PC-3 (cell line): ENCODE measurements around the gene RFLNA. TPM values are rescaled to one million over a fixed set of nuclear protein-coding genes. Genes with fewer than 3 reads are reported as not detected.

Source experiments
- ATAC-seq: fragments of 200-7000 bp; cut with Tn5 transposase; 2 replicates; pipeline ENCODE4 v1.9.1; 2020; ENCODE audit warnings: mild to moderate bottlenecking, moderate library complexity
- BruUV-seq: library from RNA; stranded (reverse); fragments of 400-500 nt; replicated peaks from 2 replicates; lab custom pipeline; 2021; lab: Mats Ljungman, UMichigan
- CTCF ChIA-PET: fragments of 300-600 bp; sonication (Branson Sonifier 250); formaldehyde crosslinking; loops from one replicate; lab custom pipeline; 2022; ENCODE audit warnings: antibody characterized with exemption; lab: Charles Lee
- POLR2A ChIA-PET: fragments of 300-600 bp; sonication (Branson Sonifier 250); formaldehyde crosslinking; loops from one replicate; lab custom pipeline; 2022; ENCODE audit warnings: antibody characterized with exemption; ENCODE audit not compliant: unreplicated experiment; lab: Charles Lee
- DNase-seq: peaks from one replicate; pipeline ENCODE4 v3.0.0-alpha.2; 2015
- H2AFZ ChIP-seq: fragments of 300-600 bp; sonication (generic); 2 replicates; pipeline ENCODE4 v1.6.0; 2016; ENCODE audit warnings: antibody characterized with exemption, low read length
- H3F3A ChIP-seq: fragments of 300-600 bp; sonication (generic); one replicate; pipeline ENCODE4 v1.6.0; 2017; ENCODE audit warnings: antibody characterized with exemption, low read length, control low read depth, mild to moderate bottlenecking; ENCODE audit not compliant: unreplicated experiment
- H3K27ac ChIP-seq: fragments of 300-600 bp; sonication (generic); 2 replicates; pipeline ENCODE4 v1.5.1; 2016; ENCODE audit warnings: mild to moderate bottlenecking, low read length
- H3K27me3 ChIP-seq: fragments of 300-600 bp; sonication (generic); 2 replicates; pipeline ENCODE4 v1.6.1; 2016; ENCODE audit warnings: low read length, mixed read lengths
- H3K36me3 ChIP-seq: fragments of 300-600 bp; sonication (generic); 2 replicates; pipeline ENCODE4 v1.6.1; 2016; ENCODE audit warnings: low read depth, mixed run types, low read length, mixed read lengths
- H3K4me1 ChIP-seq: fragments of 300-600 bp; sonication (generic); 2 replicates; pipeline ENCODE4 v1.5.1; 2016; ENCODE audit warnings: low read length; ENCODE audit not compliant: insufficient read depth
- H3K4me2 ChIP-seq: fragments of 300-600 bp; sonication (generic); 2 replicates; pipeline ENCODE4 v1.6.0; 2016; ENCODE audit warnings: low read length
- H3K4me3 ChIP-seq: fragments of 300-600 bp; sonication (generic); 2 replicates; pipeline ENCODE4 v1.5.1; 2016; ENCODE audit warnings: mild to moderate bottlenecking, low read length, mixed read lengths
- H3K79me2 ChIP-seq: fragments of 300-600 bp; sonication (generic); 2 replicates; pipeline ENCODE4 v1.6.1; 2017; ENCODE audit warnings: low read length, mixed read lengths
- H3K9ac ChIP-seq: fragments of 300-600 bp; sonication (generic); 2 replicates; pipeline ENCODE4 v1.6.0; 2016; ENCODE audit warnings: mild to moderate bottlenecking, low read length
- H3K9me2 ChIP-seq: fragments of 300-600 bp; sonication (generic); replicated peaks from 2 replicates; pipeline ENCODE4 v1.6.1; 2016; ENCODE audit warnings: mixed run types, low read length, mixed read lengths
- H3K9me3 ChIP-seq: fragments of 300-600 bp; sonication (generic); 2 replicates; pipeline ENCODE4 v1.6.1; 2016; ENCODE audit warnings: low read length, mixed read lengths
- H4K20me1 ChIP-seq: fragments of 300-600 bp; sonication (generic); 2 replicates; pipeline ENCODE4 v1.6.1; 2016; ENCODE audit warnings: low read length, mixed read lengths
- CTCF ChIP-seq: fragments of 300-600 bp; sonication (generic); conservative IDR thresholded peaks from 2 replicates; pipeline ENCODE4 v1.5.1; 2017; ENCODE audit warnings: antibody characterized with exemption, low read depth, mild to moderate bottlenecking, low read length
- EZH2 ChIP-seq: fragments of 300-600 bp; sonication (generic); IDR thresholded peaks from one replicate; pipeline ENCODE4 v1.6.1; 2017; ENCODE audit warnings: antibody characterized with exemption, mild to moderate bottlenecking, low read length; ENCODE audit not compliant: unreplicated experiment
- EZH2phosphoT487 ChIP-seq: fragments of 300-600 bp; sonication (generic); IDR thresholded peaks from 2 replicates; pipeline ENCODE4 v1.6.1; 2018; ENCODE audit warnings: mild to moderate bottlenecking, antibody characterized with exemption, low read length, borderline replicate concordance
- intact Hi-C: fragments of 100-400 bp; cut with micrococcal nuclease; formaldehyde crosslinking; loops from 2 replicates; pipeline ENCODE4 v1.9.0; 2023
- total RNA-seq: library from RNA; depleted of rRNA; stranded (reverse); fragments of >200 nt; gene quantifications from 2 replicates; pipeline ENCODE4 v1.2.3, GENCODE V29; 2014

RFLNA gene
- total RNA-seq, 1 experiment from 2014 or later = not detected

GRCh38 chr12:124314207-124314606 lies 19.3 kb downstream of the RFLNA start:
- DNase-seq (no peak), ATAC-seq (no peak)
- POLR2A ChIA-PET = no interaction called here
- Histone ChIP-seq H4K20me1 (no peaks in the 10 kb centered on the region), H3K79me2 (no peaks in the 10 kb centered on the region), H3K4me1 (no peaks in the 10 kb centered on the region), H3K9me3 (no peaks in the 10 kb centered on the region), H3F3A (no peaks in the 10 kb centered on the region), H2AFZ (no peak overlapping the region), H3K27me3 (peaks cover 5% of the 10 kb centered on the region; the same call in 1 of the 2 replicates), H3K9me2 (no peaks in the 10 kb centered on the region), H3K4me2 (no peak overlapping the region), H3K4me3 (no peak overlapping the region), H3K9ac (no peak overlapping the region), H3K36me3 (no peaks in the 10 kb centered on the region), H3K27ac (no peak overlapping the region)
- no TSS peak for BruUV-seq
- intact Hi-C loops = no loop called here
- no peak for TF ChIP-seq CTCF
- no peak for TF ChIP-seq EZH2phosphoT487
- TF ChIP-seq EZH2 = no peak
- CTCF ChIA-PET = no interaction called here

- no peak overlapping the region for H2AFZ ChIP-seq
- no peak overlapping the region for H3K9ac ChIP-seq
- DNase-seq (no peak), ATAC-seq (no peak)
- no peak for TF ChIP-seq EZH2phosphoT487
- no peak for TF ChIP-seq CTCF
- no peak for TF ChIP-seq EZH2
- no peak overlapping the region for H3K4me2 ChIP-seq
- no peaks in the 10 kb centered on the region for H3K36me3 ChIP-seq
- H3K27me3 ChIP-seq = peaks cover 5% of the 10 kb centered on the region; the same call in 1 of the 2 replicates
- no peaks in the 10 kb centered on the region for H3F3A ChIP-seq
- no TSS peak for BruUV-seq
- intact Hi-C loops = no loop called here
- no peaks in the 10 kb centered on the region for H3K79me2 ChIP-seq
- H3K4me3 ChIP-seq = no peak overlapping the region
- POLR2A ChIA-PET = no interaction called here
- no peaks in the 10 kb centered on the region for H4K20me1 ChIP-seq
- CTCF ChIA-PET = no interaction called here
- H3K9me3 ChIP-seq = no peaks in the 10 kb centered on the region
- H3K9me2 ChIP-seq = no peaks in the 10 kb centered on the region
- no peaks in the 10 kb centered on the region for H3K4me1 ChIP-seq
- H3K27ac ChIP-seq = no peak overlapping the region
Observed at GRCh38 chr12:124314766-124315165, 19.9 kb downstream of the RFLNA start.

- no peak overlapping the region for H3K4me2 ChIP-seq
- peaks cover 5% of the 10 kb centered on the region; the same call in 1 of the 2 replicates for H3K27me3 ChIP-seq
- no peaks in the 10 kb centered on the region for H3K36me3 ChIP-seq
- H3K9me3 ChIP-seq = no peaks in the 10 kb centered on the region
- H3K4me3 ChIP-seq = no peak overlapping the region
- TF ChIP-seq EZH2phosphoT487 = no peak
- TF ChIP-seq CTCF = no peak
- TF ChIP-seq EZH2 = no peak
- ChIA-PET CTCF (interaction anchor here (0.6 kb wide), 1 partner anchor 420 kb away, joined by 3 read pairs; no protein-coding TSS in a partner anchor), POLR2A (no interaction called here)
- intact Hi-C loops = no loop called here
- DNase-seq (no peak), ATAC-seq (no peak)
- no peaks in the 10 kb centered on the region for H3F3A ChIP-seq
- no peak overlapping the region for H3K27ac ChIP-seq
- no TSS peak for BruUV-seq
- H2AFZ ChIP-seq = no peak overlapping the region
- no peaks in the 10 kb centered on the region for H3K4me1 ChIP-seq
- H3K79me2 ChIP-seq = no peaks in the 10 kb centered on the region
- H4K20me1 ChIP-seq = no peaks in the 10 kb centered on the region
- H3K9ac ChIP-seq = no peak overlapping the region
- no peaks in the 10 kb centered on the region for H3K9me2 ChIP-seq
Observed at GRCh38 chr12:124315372-124316044, 20.6 kb downstream of the RFLNA start.
